Suprapubic skin (tissue), 4 donors: ENCODE results near the gene TMEM200B. TPM values are rescaled to one million over a fixed set of nuclear protein-coding genes. Genes with fewer than 3 reads are reported as not detected.

ENCODE experiments used
- DNase-seq, 2 donors: peaks; one replicate each; pipeline ENCODE4 v3.0.0-alpha.2; 2019; ENCODE audit warnings: low spot score in 2 of 2
- H3K27ac ChIP-seq: fragments of 200-600 bp; sonication (generic); one replicate; pipeline ENCODE4 v1.5.1; 2019
- H3K27me3 ChIP-seq: fragments of 200-600 bp; sonication (generic); one replicate; pipeline ENCODE4 v1.5.1; 2019
- H3K36me3 ChIP-seq: fragments of 200-600 bp; sonication (generic); one replicate; pipeline ENCODE4 v1.5.1; 2019
- H3K4me1 ChIP-seq: fragments of 200-600 bp; sonication (generic); one replicate; pipeline ENCODE4 v1.5.1; 2019
- H3K4me3 ChIP-seq: fragments of 200-600 bp; sonication (generic); one replicate; pipeline ENCODE4 v1.5.1; 2019; ENCODE audit warnings: mild to moderate bottlenecking
- H3K9me3 ChIP-seq: fragments of 200-600 bp; sonication (generic); one replicate; pipeline ENCODE4 v1.5.1; 2019
- CTCF ChIP-seq, 2 donors: fragments of 200-600 bp in 1 of 2; fragments of 450-650 bp in 1 of 2; sonication (generic) in 1 of 2; IDR thresholded peaks; one replicate each; pipeline ENCODE4 v1.5.1; 2016 to 2019; ENCODE audit warnings: antibody characterized with exemption in 2 of 2, mild to moderate bottlenecking in 1 of 2, moderate library complexity in 1 of 2
- EP300 ChIP-seq: sonication (generic); formaldehyde crosslinking; IDR thresholded peaks from one replicate; pipeline ENCODE4 v1.6.1; 2017; ENCODE audit warnings: antibody characterized with exemption
- POLR2A ChIP-seq, 2 donors: fragments of 450-650 bp; IDR thresholded peaks; one replicate each; pipeline ENCODE4 v1.6.1; 2017; ENCODE audit warnings: antibody characterized with exemption in 2 of 2, mild to moderate bottlenecking in 2 of 2, moderate library complexity in 2 of 2
- POLR2AphosphoS5 ChIP-seq, 3 donors: sonication (generic); formaldehyde crosslinking; IDR thresholded peaks; one replicate each; pipeline ENCODE4 v1.6.1; 2017; ENCODE audit warnings: antibody characterized with exemption in 3 of 3
- WGBS: methylation state at CpG from one replicate; pipeline ENCODE4 v1.1.5; 2018; 5-methylcytosine and 5-hydroxymethylcytosine counted together
- total RNA-seq, 4 donors: library from RNA; depleted of rRNA; stranded (reverse); fragments of >200 nt; gene quantifications; one replicate each; pipeline ENCODE4 v1.1.0, GENCODE V29; 2016

The TMEM200B gene
- total RNA-seq, 4 donors from 2014 or later, result 2.5 to 5.7 (median 3.8) TPM

DNA sequence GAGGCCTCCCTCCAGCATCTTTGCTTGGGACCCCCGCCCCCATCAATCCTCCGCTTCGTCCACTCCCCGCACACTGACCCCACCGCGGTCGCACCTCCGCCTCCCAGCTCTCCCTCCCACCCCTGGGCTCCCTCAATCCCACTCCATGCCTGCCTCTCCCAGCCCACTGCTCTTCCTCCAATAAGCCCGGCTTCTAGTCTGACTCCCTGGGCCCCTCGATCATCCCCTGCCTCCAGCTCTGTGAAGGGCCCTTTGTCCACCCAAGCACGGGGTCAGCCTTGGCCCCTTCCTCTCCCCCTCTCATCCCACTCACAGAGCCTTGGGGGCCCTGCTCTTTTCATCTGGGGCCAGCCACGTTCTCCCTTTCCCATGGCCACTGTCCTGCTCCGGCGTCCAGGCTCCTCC is 1.5 kb upstream of the TMEM200B start:
- peak in 1 of 2 donors; percentile 72 for DNase-seq
- Histone ChIP-seq H3K9me3 (no peaks in the 10 kb centered on the region), H3K36me3 (no peaks in the 10 kb centered on the region), H3K27me3 (peaks cover 19% of the 10 kb centered on the region), H3K27ac (peak overlapping the region; percentile 92), H3K4me1 (peaks cover 43% of the 10 kb centered on the region), H3K4me3 (peak overlapping the region; percentile 72)
- TF ChIP-seq EP300 (no peak), CTCF (IDR thresholded peaks at IDR 0.05) (no peak), POLR2A (IDR thresholded peaks at IDR 0.05) (no peak), POLR2AphosphoS5 (IDR thresholded peaks at IDR 0.05) (no peak)
- WGBS, result 58% methylated on average over 14 of the region's 14 CpGs

- Histone ChIP-seq H3K36me3 (no peaks in the 10 kb centered on the region), H3K9me3 (no peaks in the 10 kb centered on the region), H3K27ac (peak overlapping the region; percentile 92), H3K4me1 (peaks cover 43% of the 10 kb centered on the region), H3K27me3 (peaks cover 19% of the 10 kb centered on the region), H3K4me3 (peak overlapping the region; percentile 72)
- TF ChIP-seq EP300 (no peak), POLR2A (IDR thresholded peaks at IDR 0.05) (no peak), POLR2AphosphoS5 (IDR thresholded peaks at IDR 0.05) (peak in 1 of 3 donors; percentile 78), CTCF (IDR thresholded peaks at IDR 0.05) (peak; percentile 81 to 92)
- WGBS, result 53% methylated on average over 9 of the region's 85 CpGs
- peak; percentile 91 to 92 for DNase-seq
These were observed 898 bp upstream of the TMEM200B start for GRCh38 chr1:29124366-29125236.

GRCh38 chr1:29123053-29123886 is 433 bp downstream of the TMEM200B start:
- peak overlapping the region; percentile 92 for H3K27ac ChIP-seq
- TF ChIP-seq EP300 (no peak), CTCF (IDR thresholded peaks at IDR 0.05) (no peak)
- WGBS, result 3% methylated on average over 20 of the region's 70 CpGs
- peaks cover 43% of the 10 kb centered on the region for H3K4me1 ChIP-seq
- DNase-seq, result peak in 1 of 2 donors; percentile 71
- peaks cover 19% of the 10 kb centered on the region for H3K27me3 ChIP-seq
- H3K36me3 ChIP-seq, result no peaks in the 10 kb centered on the region
- H3K9me3 ChIP-seq, result no peaks in the 10 kb centered on the region
- peak overlapping the region; percentile 72 for H3K4me3 ChIP-seq

DNA sequence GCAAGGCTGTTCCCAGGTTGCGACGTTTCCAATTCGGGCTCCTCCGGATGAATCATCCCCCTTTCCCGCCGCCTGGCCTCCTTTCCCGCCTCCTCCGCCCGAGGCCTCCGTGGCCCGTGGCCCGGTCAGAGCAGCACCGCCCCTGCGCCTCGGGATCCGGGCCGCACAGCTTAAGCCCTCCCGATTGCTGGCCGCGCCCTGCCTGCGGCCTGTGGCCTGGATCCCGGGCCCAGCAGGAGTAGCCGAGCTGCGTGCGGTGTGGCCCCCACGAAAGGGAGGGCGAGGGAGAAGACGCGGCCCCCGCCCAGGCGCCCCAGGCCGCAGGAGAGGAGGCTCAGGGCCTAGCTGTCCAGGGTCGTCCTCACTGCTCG is 1.0 kb downstream of the TMEM200B start:
- peaks cover 43% of the 10 kb centered on the region for H3K4me1 ChIP-seq
- peak overlapping the region; percentile 92 for H3K27ac ChIP-seq
- DNase-seq, result peak; percentile 88 to 90
- peaks cover 19% of the 10 kb centered on the region for H3K27me3 ChIP-seq
- 0% methylated on average over 7 of the region's 34 CpGs for WGBS
- no peaks in the 10 kb centered on the region for H3K9me3 ChIP-seq
- TF ChIP-seq POLR2A (IDR thresholded peaks at IDR 0.05) (peak in 1 of 2 donors; percentile 24), POLR2AphosphoS5 (IDR thresholded peaks at IDR 0.05) (peak in 1 of 3 donors; percentile 73), EP300 (no peak)
- no peaks in the 10 kb centered on the region for H3K36me3 ChIP-seq
- peak overlapping the region; percentile 72 for H3K4me3 ChIP-seq

GRCh38 chr1:29121936-29122681 is 1.6 kb downstream of the TMEM200B start:
- Histone ChIP-seq H3K9me3 (no peaks in the 10 kb centered on the region), H3K36me3 (no peaks in the 10 kb centered on the region), H3K27me3 (peaks cover 19% of the 10 kb centered on the region), H3K4me1 (peaks cover 43% of the 10 kb centered on the region), H3K27ac (peak overlapping the region; percentile 92), H3K4me3 (peak overlapping the region; percentile 72)
- WGBS, result 0% methylated on average over 18 of the region's 81 CpGs
- peak in 1 of 2 donors; percentile 73 for DNase-seq
- TF ChIP-seq EP300 (no peak), POLR2A (IDR thresholded peaks at IDR 0.05) (no peak), CTCF (IDR thresholded peaks at IDR 0.05) (no peak), POLR2AphosphoS5 (IDR thresholded peaks at IDR 0.05) (no peak)
